ACC112 (cell line): Measurements from ENCODE around the gene MYO1C.

Experiments
- H2AFZ ChIP-seq: fragments of 200-600 bp; sonication (generic); one replicate; pipeline ENCODE4 v1.6.0; 2017; ENCODE audit warnings: antibody characterized with exemption, low read length; ENCODE audit not compliant: unreplicated experiment
- H3K27ac ChIP-seq: fragments of 200-600 bp; sonication (generic); 2 replicates; pipeline ENCODE4 v1.5.1; 2014; ENCODE audit warnings: low read depth, mild to moderate bottlenecking, antibody characterized with exemption, low read length, moderate library complexity
- H3K27me3 ChIP-seq: fragments of 200-600 bp; sonication (generic); 2 replicates; pipeline ENCODE4 v1.6.1; 2014; ENCODE audit warnings: mild to moderate bottlenecking, antibody characterized with exemption, low read length, moderate library complexity, mixed read lengths; ENCODE audit not compliant: insufficient read depth
- H3K36me3 ChIP-seq: fragments of 200-600 bp; sonication (generic); 2 replicates; pipeline ENCODE4 v1.6.1; 2016; ENCODE audit warnings: mild to moderate bottlenecking, antibody characterized with exemption, low read length, moderate library complexity, mixed read lengths; ENCODE audit not compliant: insufficient read depth
- H3K4me1 ChIP-seq: fragments of 200-600 bp; sonication (generic); one replicate; pipeline ENCODE4 v1.6.1; 2016; ENCODE audit warnings: low read length, mixed read lengths; ENCODE audit not compliant: insufficient read depth, unreplicated experiment, control insufficient read depth
- H3K4me3 ChIP-seq: fragments of 200-600 bp; sonication (generic); 2 replicates; pipeline ENCODE4 v1.5.1; 2014; ENCODE audit warnings: mild to moderate bottlenecking, low read depth, low read length
- H3K79me2 ChIP-seq: fragments of 200-600 bp; sonication (generic); one replicate; pipeline ENCODE4 v1.6.0; 2016; ENCODE audit warnings: low read length; ENCODE audit not compliant: control insufficient read depth, unreplicated experiment, insufficient read depth

The MYO1C gene

GRCh38 chr17:1493291-1493980, 950 bp upstream of the MYO1C start:
- H3K36me3 ChIP-seq: no peaks in the 10 kb centered on the region
- no peak overlapping the region for H2AFZ ChIP-seq
- H3K27ac ChIP-seq: no peak overlapping the region
- no peaks in the 10 kb centered on the region for H3K27me3 ChIP-seq
- peaks cover 24% of the 10 kb centered on the region for H3K4me1 ChIP-seq
- peaks cover 16% of the 10 kb centered on the region for H3K79me2 ChIP-seq
- no peak overlapping the region for H3K4me3 ChIP-seq

GRCh38 chr17:1491443-1492248, 840 bp downstream of the MYO1C start:
- H3K4me1 ChIP-seq: peaks cover 25% of the 10 kb centered on the region
- no peaks in the 10 kb centered on the region for H3K36me3 ChIP-seq
- H2AFZ ChIP-seq: peak overlapping the region; percentile 83
- peak overlapping the region; percentile 92 for H3K4me3 ChIP-seq
- peaks cover 16% of the 10 kb centered on the region for H3K79me2 ChIP-seq
- no peaks in the 10 kb centered on the region for H3K27me3 ChIP-seq
- H3K27ac ChIP-seq: peak overlapping the region; percentile 21; the same call in 1 of the 2 replicates

GRCh38 chr17:1490643-1491442, 1.6 kb downstream of the MYO1C start:
- Histone ChIP-seq H3K36me3 (no peaks in the 10 kb centered on the region), H3K4me3 (peak overlapping the region; percentile 92), H3K79me2 (peaks cover 16% of the 10 kb centered on the region), H3K4me1 (peaks cover 25% of the 10 kb centered on the region), H3K27me3 (no peaks in the 10 kb centered on the region), H3K27ac (peak overlapping the region; percentile 5; the same call in 1 of the 2 replicates), H2AFZ (peak overlapping the region; percentile 61)

DNA sequence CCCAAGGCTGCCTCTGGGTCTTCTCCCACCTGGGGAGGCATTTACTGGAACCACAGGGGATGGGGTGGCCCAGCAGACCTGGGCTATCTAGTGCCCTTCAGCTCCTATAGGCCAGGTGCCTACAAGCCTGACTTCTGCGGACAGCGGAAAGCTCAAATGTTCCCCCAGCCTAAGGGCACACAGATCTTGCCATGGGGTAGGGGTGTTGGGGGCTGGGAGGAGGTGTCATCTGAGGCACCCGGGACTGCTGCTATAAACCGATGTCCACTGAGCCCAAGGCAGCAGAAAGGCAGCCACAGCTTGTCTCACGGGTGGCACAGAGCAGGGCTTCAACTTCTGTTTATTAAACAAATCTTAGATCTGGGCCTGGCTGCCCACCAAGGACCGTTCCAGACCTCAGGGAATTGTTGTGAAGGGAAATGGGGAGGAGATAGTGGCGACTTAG, 3.6 kb downstream of the MYO1C start:
- Histone ChIP-seq H2AFZ (no peak overlapping the region), H3K79me2 (peaks cover 31% of the 10 kb centered on the region), H3K27me3 (no peaks in the 10 kb centered on the region), H3K36me3 (no peaks in the 10 kb centered on the region), H3K4me3 (peak overlapping the region; percentile 69), H3K27ac (peak overlapping the region; percentile 69), H3K4me1 (peaks cover 22% of the 10 kb centered on the region)

GRCh38 chr17:1487939-1488825, 4.3 kb downstream of the MYO1C start:
- H2AFZ ChIP-seq: peak overlapping the region; percentile 44
- peak overlapping the region; percentile 69 for H3K4me3 ChIP-seq
- H3K27me3 ChIP-seq: no peaks in the 10 kb centered on the region
- peak overlapping the region; percentile 69 for H3K27ac ChIP-seq
- no peaks in the 10 kb centered on the region for H3K36me3 ChIP-seq
- H3K4me1 ChIP-seq: peaks cover 22% of the 10 kb centered on the region
- peaks cover 31% of the 10 kb centered on the region for H3K79me2 ChIP-seq

GRCh38 chr17:1486802-1487695, 5.4 kb downstream of the MYO1C start:
- Histone ChIP-seq H3K27me3 (no peaks in the 10 kb centered on the region), H3K79me2 (peaks cover 31% of the 10 kb centered on the region), H3K4me1 (peaks cover 18% of the 10 kb centered on the region), H3K36me3 (no peaks in the 10 kb centered on the region), H3K4me3 (peak overlapping the region; percentile 98), H3K27ac (peak overlapping the region; percentile 80), H2AFZ (no peak overlapping the region)

DNA sequence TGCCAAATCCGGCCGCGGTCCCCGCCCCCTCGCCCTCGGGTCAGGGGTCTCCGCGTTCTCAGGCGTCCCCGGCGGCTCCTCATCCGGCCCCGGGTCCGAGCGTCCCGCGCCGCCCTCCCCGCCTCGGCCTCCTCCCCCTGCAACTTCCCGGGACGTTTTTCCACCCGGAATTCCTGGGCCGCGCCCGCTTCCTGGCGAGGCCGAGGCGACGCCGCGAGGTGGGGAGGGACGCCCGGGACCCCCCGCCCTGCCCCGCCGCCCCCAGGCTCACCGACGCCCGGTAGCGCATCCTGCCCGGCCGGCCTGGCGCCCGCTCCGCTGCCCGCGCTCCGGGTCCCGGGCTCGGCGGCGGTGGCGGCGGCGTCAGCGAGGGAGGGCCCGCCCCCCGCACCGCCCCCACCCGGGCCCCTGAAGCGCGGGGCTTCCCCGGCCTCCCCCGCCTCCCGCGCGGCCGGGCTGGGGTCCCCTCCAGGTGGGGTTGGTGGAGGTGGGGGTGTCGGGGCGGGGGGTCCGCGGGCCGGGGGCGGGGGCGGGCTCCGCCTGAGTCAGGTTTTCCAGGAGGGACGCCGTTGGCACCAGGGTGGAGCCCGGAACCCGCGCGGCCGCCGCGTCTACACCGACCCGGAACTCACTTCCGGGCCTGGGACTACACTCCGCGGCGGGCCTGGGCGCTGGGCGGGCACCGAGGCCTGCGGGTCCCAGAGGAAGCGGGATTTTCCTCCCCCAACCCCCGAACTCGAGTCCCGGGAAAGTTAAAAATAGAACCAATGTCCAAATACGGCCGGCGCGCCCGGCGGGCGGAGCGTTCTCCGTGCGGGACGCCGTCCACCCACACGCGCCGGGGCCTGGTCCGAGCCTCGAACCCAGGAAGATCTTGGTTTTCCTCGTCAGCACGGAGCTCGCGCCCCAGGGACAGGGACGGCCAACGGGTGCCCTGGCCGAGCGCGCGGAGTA, 6.8 kb downstream of the MYO1C start:
- peak overlapping the region; percentile 98 for H3K4me3 ChIP-seq
- H3K27ac ChIP-seq: peak overlapping the region; percentile 80
- peaks cover 31% of the 10 kb centered on the region for H3K79me2 ChIP-seq
- H3K36me3 ChIP-seq: peaks cover 4% of the 10 kb centered on the region; the same call in 1 of the 2 replicates
- H3K27me3 ChIP-seq: no peaks in the 10 kb centered on the region
- H3K4me1 ChIP-seq: peaks cover 15% of the 10 kb centered on the region
- peak overlapping the region; percentile 50 for H2AFZ ChIP-seq

GRCh38 chr17:1484676-1485422, 7.6 kb downstream of the MYO1C start:
- H3K27ac ChIP-seq: peak overlapping the region; percentile 80
- H2AFZ ChIP-seq: peak overlapping the region; percentile 50
- H3K4me1 ChIP-seq: peaks cover 15% of the 10 kb centered on the region

More at GRCh38 chr17:1484676-1485422, 7.6 kb downstream of the MYO1C start:
- H3K4me3 ChIP-seq: peak overlapping the region; percentile 98
- no peaks in the 10 kb centered on the region for H3K27me3 ChIP-seq
- peaks cover 4% of the 10 kb centered on the region; the same call in 1 of the 2 replicates for H3K36me3 ChIP-seq
- H3K79me2 ChIP-seq: peaks cover 23% of the 10 kb centered on the region
